ENCODE results near the gene GTPBP1. TPM values are rescaled to one million over a fixed set of nuclear protein-coding genes. Genes with fewer than 3 reads are reported as not detected.

GTPBP1 gene
- total and polyA plus RNA-seq, 2 of the 13 experiments (the other 11 are each of a cell fraction or from before 2014, with no cell fraction given), result 22.3 to 27.0 TPM

GRCh38 chr22:38755155-38755910 lies 49.6 kb downstream of the GTPBP1 start (continued):
- TF ChIP-seq HDAC6 (IDR thresholded peaks at IDR 0.05; ENCODE audit: low read depth, low read length), result no peak
- peak; percentile 82; the same call in 1 of the 2 replicates for TF ChIP-seq ZNF770 (CRISPR knock-in tag; IDR thresholded peaks at IDR 0.05)
- TF ChIP-seq ZNF570 (CRISPR knock-in tag; IDR thresholded peaks at IDR 0.05; ENCODE audit: borderline replicate concordance), result no peak
- TF ChIP-seq, protein P1, sequence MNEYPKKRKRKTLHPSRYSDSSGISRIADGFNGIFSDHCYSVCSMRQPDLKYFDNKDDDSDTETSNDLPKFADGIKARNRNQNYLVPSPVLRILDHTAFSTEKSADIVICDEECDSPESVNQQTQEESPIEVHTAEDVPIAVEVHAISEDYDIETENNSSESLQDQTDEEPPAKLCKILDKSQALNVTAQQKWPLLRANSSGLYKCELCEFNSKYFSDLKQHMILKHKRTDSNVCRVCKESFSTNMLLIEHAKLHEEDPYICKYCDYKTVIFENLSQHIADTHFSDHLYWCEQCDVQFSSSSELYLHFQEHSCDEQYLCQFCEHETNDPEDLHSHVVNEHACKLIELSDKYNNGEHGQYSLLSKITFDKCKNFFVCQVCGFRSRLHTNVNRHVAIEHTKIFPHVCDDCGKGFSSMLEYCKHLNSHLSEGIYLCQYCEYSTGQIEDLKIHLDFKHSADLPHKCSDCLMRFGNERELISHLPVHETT (CRISPR knock-in tag; conservative IDR thresholded peaks at IDR 0.05), result peak; percentile 69; the same call in 1 of the 2 replicates
- TF ChIP-seq ZNF383 (CRISPR knock-in tag; IDR thresholded peaks at IDR 0.05; ENCODE audit: borderline replicate concordance), result no peak
- TF ChIP-seq IRF2 (CRISPR knock-in tag; IDR thresholded peaks at IDR 0.05), result peak; percentile 39; the same call in 1 of the 2 replicates
- no peak for TF ChIP-seq NFRKB (IDR thresholded peaks at IDR 0.05)
- no peak for TF ChIP-seq EED (CRISPR knock-in tag; IDR thresholded peaks at IDR 0.05)
- TF ChIP-seq ZNF326 (CRISPR knock-in tag; IDR thresholded peaks at IDR 0.05; ENCODE audit: borderline replicate concordance), result no peak
- no peak for TF ChIP-seq HHEX (CRISPR knock-in tag; IDR thresholded peaks at IDR 0.05)
- TF ChIP-seq TOE1 (CRISPR knock-in tag; IDR thresholded peaks at IDR 0.05), result no peak
- peak; percentile 99; the same call in 1 of the 2 replicates for TF ChIP-seq ZNF563 (CRISPR knock-in tag; IDR thresholded peaks at IDR 0.05)
- no peak for TF ChIP-seq SSRP1 (CRISPR knock-in tag; IDR thresholded peaks at IDR 0.05)
- TF ChIP-seq HNRNPLL (IDR thresholded peaks at IDR 0.05; ENCODE audit: low read depth, low read length, poor library complexity, severe bottlenecking), result peak; percentile 58
- no peak for TF ChIP-seq ZFAT (CRISPR knock-in tag; conservative IDR thresholded peaks at IDR 0.05)
- no peak for TF ChIP-seq TGIF2 (CRISPR knock-in tag; IDR thresholded peaks at IDR 0.05)
- peak; percentile 76 for TF ChIP-seq ZNF274 (CRISPR knock-in tag; IDR thresholded peaks at IDR 0.05)
- TF ChIP-seq PHF5A (CRISPR knock-in tag; IDR thresholded peaks at IDR 0.05; ENCODE audit: low read depth, unreplicated experiment), result peak; percentile 45
- TF ChIP-seq PAXIP1 (CRISPR knock-in tag; conservative IDR thresholded peaks at IDR 0.05), result peak; percentile 68
- peak; percentile 52; the same call in 1 of the 2 replicates for TF ChIP-seq ELF3 (CRISPR knock-in tag; IDR thresholded peaks at IDR 0.05)
- no peak for TF ChIP-seq PCBP1 (IDR thresholded peaks at IDR 0.05; ENCODE audit: borderline replicate concordance, low read depth, low read length)
- TF ChIP-seq TOPORS (CRISPR knock-in tag; IDR thresholded peaks at IDR 0.05), result peak; percentile 83
- no peak for TF ChIP-seq CC2D1A (CRISPR knock-in tag; IDR thresholded peaks at IDR 0.05)
- TF ChIP-seq RNF2 (conservative IDR thresholded peaks at IDR 0.05; ENCODE audit: low read depth), result no peak
- no peak for TF ChIP-seq STAT5B (CRISPR knock-in tag; IDR thresholded peaks at IDR 0.05)
- no peak for TF ChIP-seq ZNF557 (CRISPR knock-in tag; IDR thresholded peaks at IDR 0.05)
